Lower lobe of right lung (tissue), 2 donors: ENCODE results near the gene WDR37. TPM values are rescaled to one million over a fixed set of nuclear protein-coding genes. Genes with fewer than 3 reads are reported as not detected.

ENCODE experiments used
- ATAC-seq, 2 donors: fragments of 200-7000 bp; cut with Tn5 transposase; one replicate each; pipeline ENCODE4 v1.9.1; 2020 to 2022; ENCODE audit warnings: mild to moderate bottlenecking in 2 of 2, moderate library complexity in 2 of 2
- DNase-seq: peaks from one replicate; pipeline ENCODE4 v3.0.0-alpha.2; 2020
- H3K27ac ChIP-seq: fragments of 200-600 bp; one replicate; pipeline ENCODE4 v1.8.0; 2022
- H3K27me3 ChIP-seq: fragments of 200-600 bp; one replicate; pipeline ENCODE4 v1.8.0; 2022; ENCODE audit warnings: low read depth
- H3K36me3 ChIP-seq: fragments of 200-600 bp; one replicate; pipeline ENCODE4 v1.8.0; 2022; ENCODE audit warnings: mild to moderate bottlenecking
- H3K4me1 ChIP-seq: fragments of 200-600 bp; one replicate; pipeline ENCODE4 v1.8.0; 2022
- H3K4me3 ChIP-seq: fragments of 200-600 bp; one replicate; pipeline ENCODE4 v1.8.0; 2022; ENCODE audit warnings: mild to moderate bottlenecking
- H3K9me3 ChIP-seq: fragments of 200-600 bp; one replicate; pipeline ENCODE4 v1.8.0; 2022
- intact Hi-C: fragments of 100-400 bp; cut with DNase I; formaldehyde crosslinking; loops from one replicate; pipeline ENCODE4 v1.11.0; 2022
- total RNA-seq: library from RNA; stranded (reverse); fragmentation: NEBNext Ultra II Directional; extraction: Animal tissue kit (Norgen Biotek cat#: 25700); gene quantifications from one replicate; pipeline ENCODE4 v1.2.1, GENCODE V29; 2021
- TF ChIP-seq, protein P1 (sequence below): fragments of 200-600 bp; IDR thresholded peaks from one replicate; pipeline ENCODE4 v1.8.0; 2022; ENCODE audit warnings: antibody characterized with exemption, mild to moderate bottlenecking
- donor health status: DM: no; HTN: yes; CAD: no; lungs with severe emphysema.

WDR37 gene
- total RNA-seq, 1 donor from 2014 or later: 22.0 TPM

DNA sequence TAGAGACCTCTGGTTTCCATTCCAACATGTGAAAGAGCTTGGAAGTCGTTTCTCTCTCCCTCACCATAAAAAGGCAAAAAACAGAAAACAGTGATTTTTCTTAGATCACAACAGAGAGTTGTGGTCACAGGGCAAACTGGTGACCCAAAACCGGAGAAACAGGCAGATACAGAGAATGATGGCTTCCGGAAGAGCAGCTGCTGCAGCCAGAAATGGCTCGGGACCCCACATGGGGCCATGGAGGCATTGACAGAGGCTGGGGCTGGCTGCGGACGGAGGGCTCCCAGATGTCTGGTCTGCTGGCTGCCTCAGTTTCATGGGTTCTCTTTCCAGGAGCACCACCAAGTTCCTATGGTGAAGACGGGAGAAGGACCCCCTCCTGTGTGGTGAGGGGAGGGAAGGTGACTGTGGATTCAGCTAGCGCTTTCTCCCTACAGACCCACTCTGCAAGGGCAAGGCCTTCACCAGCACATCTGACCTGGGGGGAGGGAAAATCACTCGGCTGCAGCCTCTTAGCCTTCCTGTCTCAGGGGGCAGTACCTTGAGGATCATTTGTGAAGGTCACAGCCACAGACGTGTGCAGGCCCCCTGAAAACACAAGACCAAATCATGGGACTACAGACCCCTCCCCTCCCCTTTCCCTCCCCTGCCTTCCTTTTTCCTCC, 81.4 kb downstream of the WDR37 start:
- H3K27ac ChIP-seq: no peak overlapping the region
- H3K4me3 ChIP-seq: no peak overlapping the region
- no peaks in the 10 kb centered on the region for H3K4me1 ChIP-seq
- H3K9me3 ChIP-seq: peaks cover 7% of the 10 kb centered on the region
- intact Hi-C loops: no loop called here
- DNase-seq (no peak), ATAC-seq (no peak)
- no peaks in the 10 kb centered on the region for H3K36me3 ChIP-seq
- TF ChIP-seq, protein P1, sequence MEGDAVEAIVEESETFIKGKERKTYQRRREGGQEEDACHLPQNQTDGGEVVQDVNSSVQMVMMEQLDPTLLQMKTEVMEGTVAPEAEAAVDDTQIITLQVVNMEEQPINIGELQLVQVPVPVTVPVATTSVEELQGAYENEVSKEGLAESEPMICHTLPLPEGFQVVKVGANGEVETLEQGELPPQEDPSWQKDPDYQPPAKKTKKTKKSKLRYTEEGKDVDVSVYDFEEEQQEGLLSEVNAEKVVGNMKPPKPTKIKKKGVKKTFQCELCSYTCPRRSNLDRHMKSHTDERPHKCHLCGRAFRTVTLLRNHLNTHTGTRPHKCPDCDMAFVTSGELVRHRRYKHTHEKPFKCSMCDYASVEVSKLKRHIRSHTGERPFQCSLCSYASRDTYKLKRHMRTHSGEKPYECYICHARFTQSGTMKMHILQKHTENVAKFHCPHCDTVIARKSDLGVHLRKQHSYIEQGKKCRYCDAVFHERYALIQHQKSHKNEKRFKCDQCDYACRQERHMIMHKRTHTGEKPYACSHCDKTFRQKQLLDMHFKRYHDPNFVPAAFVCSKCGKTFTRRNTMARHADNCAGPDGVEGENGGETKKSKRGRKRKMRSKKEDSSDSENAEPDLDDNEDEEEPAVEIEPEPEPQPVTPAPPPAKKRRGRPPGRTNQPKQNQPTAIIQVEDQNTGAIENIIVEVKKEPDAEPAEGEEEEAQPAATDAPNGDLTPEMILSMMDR: no peak
- no peaks in the 10 kb centered on the region for H3K27me3 ChIP-seq

DNA sequence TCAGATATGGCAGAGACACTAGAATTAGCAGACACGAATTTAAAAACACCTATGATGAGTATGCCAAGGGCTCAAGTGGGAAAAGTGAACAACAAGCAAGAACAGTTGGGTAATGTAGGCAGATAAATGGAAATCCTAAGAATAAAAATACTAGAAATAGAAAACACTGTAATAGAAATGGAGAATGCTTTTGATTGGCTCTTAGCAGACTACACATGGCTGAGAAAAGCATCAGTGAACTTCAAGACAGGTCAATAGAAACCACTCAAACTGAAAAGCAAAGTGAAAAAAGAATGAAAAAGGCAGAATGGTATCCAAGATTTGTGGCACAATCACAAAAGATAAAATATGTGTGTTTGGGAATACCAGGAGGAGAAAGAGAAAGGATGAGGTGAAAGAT, 82.3 kb downstream of the WDR37 start:
- no peak overlapping the region for H3K4me3 ChIP-seq
- H3K27me3 ChIP-seq: no peaks in the 10 kb centered on the region
- ATAC-seq: no peak
- H3K9me3 ChIP-seq: peaks cover 7% of the 10 kb centered on the region
- TF ChIP-seq, protein P1: no peak
- no peaks in the 10 kb centered on the region for H3K4me1 ChIP-seq
- H3K36me3 ChIP-seq: no peaks in the 10 kb centered on the region
- intact Hi-C loops: no loop called here
- no peak overlapping the region for H3K27ac ChIP-seq
- DNase-seq: no peak

DNA sequence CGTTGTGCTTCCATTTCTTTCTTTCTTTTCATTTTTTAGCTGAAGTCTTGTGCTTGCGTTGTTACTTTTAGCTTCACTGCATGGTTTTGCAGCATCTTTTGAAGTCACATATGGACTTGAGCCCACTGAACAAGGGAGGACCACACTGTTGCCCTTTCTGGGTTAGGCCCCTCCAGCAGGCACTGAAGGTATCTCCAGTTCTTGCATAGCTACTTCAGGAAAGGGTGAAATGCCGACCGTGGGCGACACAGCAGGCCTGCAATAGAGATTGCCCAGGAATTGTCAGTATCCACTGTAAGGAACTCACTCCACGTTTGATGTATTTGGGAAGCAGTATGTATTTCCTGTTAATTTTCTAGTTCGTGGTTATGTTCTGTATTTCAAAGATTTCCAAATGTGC, 85.1 kb downstream of the WDR37 start:
- TF ChIP-seq, protein P1: no peak
- intact Hi-C loops: no loop called here
- Histone ChIP-seq H3K9me3 (peaks cover 12% of the 10 kb centered on the region), H3K36me3 (no peaks in the 10 kb centered on the region), H3K4me3 (no peak overlapping the region), H3K27ac (no peak overlapping the region), H3K4me1 (no peaks in the 10 kb centered on the region), H3K27me3 (no peaks in the 10 kb centered on the region)
- ATAC-seq (no peak), DNase-seq (no peak)

DNA sequence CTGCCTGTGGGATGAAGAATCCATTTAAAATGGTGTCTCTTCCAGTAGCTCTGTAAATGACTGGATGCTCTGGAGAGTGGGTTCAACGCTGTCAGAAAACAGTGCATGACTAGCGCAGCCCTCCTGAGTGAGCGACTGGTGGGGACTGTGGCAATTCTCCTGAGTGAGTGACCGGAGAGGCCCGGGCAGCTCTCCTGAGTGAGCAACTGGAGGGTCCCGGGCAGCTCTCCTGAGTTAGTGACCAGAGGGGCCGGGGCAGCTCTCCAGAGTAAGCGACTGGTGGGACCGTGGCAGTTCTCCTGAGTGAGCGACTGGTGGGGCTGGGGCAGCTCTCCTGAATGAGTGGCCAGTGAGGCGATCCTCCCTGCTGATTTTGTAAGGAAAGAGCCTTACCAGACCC, 85.5 kb downstream of the WDR37 start:
- intact Hi-C loops: no loop called here
- H3K4me1 ChIP-seq: no peaks in the 10 kb centered on the region
- DNase-seq: no peak
- no peak for ATAC-seq
- no peak overlapping the region for H3K27ac ChIP-seq
- no peaks in the 10 kb centered on the region for H3K36me3 ChIP-seq
- H3K9me3 ChIP-seq: peaks cover 15% of the 10 kb centered on the region
- TF ChIP-seq, protein P1: no peak
- no peaks in the 10 kb centered on the region for H3K27me3 ChIP-seq
- no peak overlapping the region for H3K4me3 ChIP-seq

DNA sequence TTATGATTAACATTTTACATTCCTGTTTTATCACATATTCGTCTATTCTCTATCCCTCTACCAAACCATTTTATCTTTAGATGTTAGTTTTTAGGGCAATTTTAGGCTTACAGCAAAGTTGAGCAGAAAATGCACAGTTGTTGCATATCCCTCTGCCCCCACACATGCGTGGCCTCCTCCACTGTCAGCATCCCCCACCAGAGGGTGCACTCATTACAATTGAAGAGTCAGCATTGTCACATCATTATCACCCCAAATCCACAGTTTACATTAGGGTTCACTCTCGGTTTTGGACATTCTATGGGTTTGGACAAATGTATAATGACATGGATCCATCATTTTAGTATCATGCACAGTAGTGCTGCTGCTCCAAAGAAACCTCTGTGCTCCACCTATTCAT, 86.4 kb downstream of the WDR37 start:
- Histone ChIP-seq H3K27me3 (no peaks in the 10 kb centered on the region), H3K36me3 (no peaks in the 10 kb centered on the region), H3K9me3 (peaks cover 15% of the 10 kb centered on the region), H3K4me1 (no peaks in the 10 kb centered on the region), H3K27ac (no peak overlapping the region), H3K4me3 (no peak overlapping the region)
- intact Hi-C loops: no loop called here
- no peak for ATAC-seq
- TF ChIP-seq, protein P1: no peak
- DNase-seq: no peak
